IMR-90 (cell line): ENCODE measurements around the gene RASL10B. TPM values are rescaled to one million over a fixed set of nuclear protein-coding genes. Genes with fewer than 3 reads are reported as not detected.

Experiments
- ATAC-seq: fragments of 200-7000 bp; cut with Tn5 transposase; 2 replicates; pipeline ENCODE4 v1.9.1; 2020; ENCODE audit warnings: low read depth, mild to moderate bottlenecking, moderate library complexity
- BruUV-seq: library from RNA; stranded (reverse); fragments of 400-500 nt; replicated peaks from 2 replicates; lab custom pipeline; 2021; lab: Mats Ljungman, UMichigan
- CTCF ChIA-PET: fragments of 300-600 bp; formaldehyde crosslinking; extraction: SDS; loops from one replicate; lab custom pipeline; 2021; ENCODE audit warnings: antibody characterized with exemption; lab: Yijun Ruan, JAX
- POLR2A ChIA-PET: fragments of 300-600 bp; sonication (Branson Sonifier 250); formaldehyde crosslinking; loops from one replicate; lab custom pipeline; 2022; ENCODE audit warnings: antibody characterized with exemption; ENCODE audit not compliant: unreplicated experiment; lab: Charles Lee
- DNase-seq: peaks from one replicate; pipeline ENCODE4 v3.0.0; 2013
- H2AFZ ChIP-seq: replicated peaks from 2 replicates; pipeline ENCODE3; 2013; ENCODE audit warnings: low read length, mild to moderate bottlenecking; ENCODE audit not compliant: poor library complexity
- H2AK5ac ChIP-seq: 2 replicates; pipeline ENCODE4 v1.6.1; 2013; ENCODE audit warnings: low read depth, low read length, inconsistent platforms
- H2AK9ac ChIP-seq: replicated peaks from 2 replicates; pipeline ENCODE3; 2013; ENCODE audit warnings: mild to moderate bottlenecking, low read depth, low read length, moderate library complexity; ENCODE audit not compliant: poor library complexity
- H2BK120ac ChIP-seq: 2 replicates; pipeline ENCODE4 v1.6.1; 2013; ENCODE audit warnings: low read depth, low read length, inconsistent platforms
- H2BK15ac ChIP-seq: 3 replicates; pipeline ENCODE4 v1.6.1; 2013; ENCODE audit warnings: low read depth, low read length, inconsistent platforms
- H2BK20ac ChIP-seq: 2 replicates; pipeline ENCODE4 v1.6.1; 2013; ENCODE audit warnings: low read depth, mild to moderate bottlenecking, inconsistent platforms, low read length, moderate library complexity
- H2BK5ac ChIP-seq: 2 replicates; pipeline ENCODE4 v1.6.1; 2013; ENCODE audit warnings: mild to moderate bottlenecking, low read depth, low read length, inconsistent platforms; ENCODE audit not compliant: poor library complexity, severe bottlenecking
- H3K14ac ChIP-seq: replicated peaks from 2 replicates; pipeline ENCODE4 v1.6.1; 2013; ENCODE audit warnings: low read depth, low read length, inconsistent platforms
- H3K18ac ChIP-seq: 2 replicates; pipeline ENCODE4 v1.6.1; 2013; ENCODE audit warnings: low read depth, low read length, control low read depth
- H3K23ac ChIP-seq: 2 replicates; pipeline ENCODE4 v1.6.1; 2013; ENCODE audit warnings: low read depth, low read length, inconsistent platforms
- H3K27ac ChIP-seq: 2 replicates; pipeline ENCODE4 v1.5.1; 2013; ENCODE audit warnings: mild to moderate bottlenecking, control low read depth, low read length; ENCODE audit not compliant: insufficient read depth
- H3K27me3 ChIP-seq: 2 replicates; pipeline ENCODE4 v1.6.1; 2013; ENCODE audit warnings: low read length; ENCODE audit not compliant: control insufficient read depth, insufficient read depth
- H3K36me3 ChIP-seq: 2 replicates; pipeline ENCODE4 v1.6.1; 2013; ENCODE audit warnings: low read length, mixed read lengths; ENCODE audit not compliant: control insufficient read depth, insufficient read depth
- H3K4ac ChIP-seq: 2 replicates; pipeline ENCODE4 v1.6.1; 2013; ENCODE audit warnings: low read depth, low read length, inconsistent platforms
- H3K4me1 ChIP-seq: 2 replicates; pipeline ENCODE4 v1.6.1; 2013; ENCODE audit warnings: low read length, mixed read lengths; ENCODE audit not compliant: control insufficient read depth, insufficient read depth
- H3K4me2 ChIP-seq: 2 replicates; pipeline ENCODE4 v1.6.1; 2013; ENCODE audit warnings: low read depth, mild to moderate bottlenecking, control low read depth, low read length, moderate library complexity
- H3K4me3 ChIP-seq: 2 replicates; pipeline ENCODE4 v1.5.1; 2013; ENCODE audit warnings: low read depth, mild to moderate bottlenecking, control low read depth, low read length, moderate library complexity; ENCODE audit not compliant: insufficient read depth
- H3K56ac ChIP-seq: 2 replicates; pipeline ENCODE4 v1.6.1; 2013; ENCODE audit warnings: low read length, inconsistent platforms; ENCODE audit not compliant: insufficient read depth; ENCODE audit errors: extremely low read depth
- H3K79me1 ChIP-seq, 2 experiments: 2 replicates each; pipeline ENCODE4 v1.6.1; 2013; ENCODE audit warnings: low read length in 2 of 2, inconsistent platforms in 1 of 2, low read depth in 1 of 2
- H3K9ac ChIP-seq: 2 replicates; pipeline ENCODE4 v1.6.1; 2013; ENCODE audit warnings: low read depth, low read length, control low read depth
- H3K9me1 ChIP-seq: 2 replicates; pipeline ENCODE4 v1.6.1; 2013; ENCODE audit warnings: low read length, inconsistent platforms; ENCODE audit not compliant: insufficient read depth
- H3K9me3 ChIP-seq: 2 replicates; pipeline ENCODE4 v1.6.1; 2013; ENCODE audit warnings: low read length; ENCODE audit not compliant: control insufficient read depth, insufficient read depth
- H4K20me1 ChIP-seq: 2 replicates; pipeline ENCODE4 v1.6.1; 2013; ENCODE audit warnings: low read length, inconsistent platforms; ENCODE audit not compliant: insufficient read depth
- H4K5ac ChIP-seq: 2 replicates; pipeline ENCODE4 v1.6.1; 2013; ENCODE audit warnings: mild to moderate bottlenecking, low read depth, low read length, control low read depth
- H4K8ac ChIP-seq, 2 experiments: 2 replicates each; pipeline ENCODE4 v1.6.1; 2013; ENCODE audit warnings: low read depth in 2 of 2, low read length in 2 of 2, control low read depth in 1 of 2, inconsistent platforms in 1 of 2
- H4K91ac ChIP-seq: 2 replicates; pipeline ENCODE4 v1.6.1; 2013; ENCODE audit warnings: low read depth, low read length, inconsistent platforms; ENCODE audit not compliant: insufficient read depth
- CEBPB ChIP-seq: IDR thresholded peaks from 2 replicates; pipeline ENCODE4 v1.6.1; 2012; ENCODE audit warnings: low read depth, low read length, improper control_type of control experiment
- CHD1 ChIP-seq: IDR thresholded peaks from 2 replicates; pipeline ENCODE4 v1.6.1; 2012; ENCODE audit warnings: low read depth, low read length, improper control_type of control experiment
- FOS ChIP-seq: fragments of 150-350 bp; IDR thresholded peaks from 2 replicates; pipeline ENCODE4 v1.6.1; 2016; ENCODE audit warnings: low read depth, low read length
- NFE2L2 ChIP-seq: fragments of 150-350 bp; IDR thresholded peaks from 2 replicates; pipeline ENCODE4 v1.6.1; 2016; ENCODE audit warnings: low read depth, mild to moderate bottlenecking, low read length
- RAD21 ChIP-seq: IDR thresholded peaks from 2 replicates; pipeline ENCODE4 v1.6.1; 2012; ENCODE audit warnings: low read length, improper control_type of control experiment
- RFX5 ChIP-seq: IDR thresholded peaks from 2 replicates; pipeline ENCODE4 v1.8.0; 2012; ENCODE audit warnings: low read depth, mild to moderate bottlenecking, low read length, moderate library complexity
- WGBS, 2 experiments: methylation state at CpG; one replicate each; pipeline versions ENCODE4 v1.1.5 to v1.1.7; 2013; ENCODE audit warnings: missing lambda C conversion rate in 2 of 2; ENCODE audit not compliant: insufficient read length in 1 of 2; ENCODE audit errors: extremely low coverage in 2 of 2; 5-methylcytosine and 5-hydroxymethylcytosine counted together
- dilution Hi-C: fragments of 300-500 bp; cut with HindIII; formaldehyde crosslinking; loops from one replicate; pipeline ENCODE4 v1.14.3; 2018; ENCODE audit warnings: low sequenced_read_pairs; ENCODE audit not compliant: unreplicated experiment
- in situ Hi-C: fragments of 300-500 bp; cut with MboI; formaldehyde crosslinking; loops from 3 replicates; pipeline ENCODE4 v1.14.3; 2019; ENCODE audit warnings: low sequenced_read_pairs, inconsistent platforms, mixed read lengths
- intact Hi-C: fragments of 100-400 bp; cut with micrococcal nuclease; formaldehyde crosslinking; loops from 2 replicates; pipeline ENCODE4 v1.10.0; 2022
- polyA plus RNA-seq, 3 experiments: library from polyadenylated mRNA; depleted of rRNA; stranded (reverse); fragments of >200 nt; gene quantifications; 2 replicates each; pipeline ENCODE4 v1.2.3, GENCODE V29; 2012; ENCODE audit warnings: low replicate concordance in 1 of 3
- total RNA-seq: library from RNA; depleted of rRNA; stranded (reverse); fragments of >200 nt; gene quantifications from 2 replicates; pipeline ENCODE4 v1.2.3, GENCODE V29; 2012
- TF ChIP-seq, protein P1 (sequence below): fragments of 150-350 bp; IDR thresholded peaks from 2 replicates; pipeline ENCODE4 v1.6.1; 2016; ENCODE audit warnings: low read depth, mild to moderate bottlenecking, low read length, moderate library complexity, borderline replicate concordance
- TF ChIP-seq, protein P2 (sequence below): fragments of 150-350 bp; IDR thresholded peaks from 2 replicates; pipeline ENCODE4 v1.6.1; 2017; ENCODE audit warnings: mild to moderate bottlenecking, antibody characterized with exemption, low read length, low read depth

Gene RASL10B
- total and polyA plus RNA-seq, 2 of the 4 experiments (the other 2 are of a cell fraction) = 4.1 to 4.7 TPM

DNA sequence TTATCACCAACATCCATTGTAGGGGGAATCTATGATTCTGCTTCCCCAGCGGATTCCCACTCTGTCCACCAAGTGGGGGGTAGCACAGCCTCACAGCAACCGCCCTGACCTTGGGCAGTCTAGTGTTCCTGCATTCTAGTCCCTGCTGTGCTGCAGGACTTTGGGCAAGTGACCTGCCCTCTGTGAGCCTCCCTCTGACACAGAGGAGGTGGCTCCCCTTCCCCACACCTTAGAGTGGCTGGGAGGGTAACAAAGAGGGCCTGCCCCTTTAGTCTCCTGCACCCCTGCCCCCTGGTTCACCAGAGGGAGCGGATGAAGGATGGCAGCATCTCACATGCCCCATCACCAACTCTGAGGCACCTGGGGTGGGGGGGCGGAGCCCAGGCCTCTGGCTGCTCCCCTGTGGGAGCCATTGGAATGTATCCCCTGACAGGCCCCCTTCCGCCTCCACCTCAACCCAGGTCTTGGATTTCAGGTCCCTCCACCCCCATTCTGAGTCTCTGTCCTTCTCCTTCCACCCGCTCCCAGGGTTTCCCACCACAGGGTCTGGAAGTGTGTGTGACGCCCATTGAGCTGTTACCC lies 11.5 kb downstream of the RASL10B start:
- dilution Hi-C loops (no loop called here), intact Hi-C loops (loop anchor here (10.0 kb wide), 2 partner anchors 308 to 498 kb away; partner anchors contain the start of genes SLFN12 and SLFN5), in situ Hi-C loops (loop anchor here (25.0 kb wide), 1 partner anchor 381 kb away; the partner anchor contains the start of gene SLFN11)
- Histone ChIP-seq H2BK15ac (no peak overlapping the region), H2BK5ac (no peak overlapping the region), H3K9me3 (no peaks in the 10 kb centered on the region), H2BK20ac (no peak overlapping the region), H2AK9ac (no peak overlapping the region), H2AFZ (no peak overlapping the region), H3K4me3 (no peak overlapping the region), H4K20me1 (peaks cover 12% of the 10 kb centered on the region), H4K5ac (no peak overlapping the region), H3K9me1 (peaks cover 2% of the 10 kb centered on the region; the same call in 1 of the 2 replicates), H3K36me3 (no peaks in the 10 kb centered on the region), H3K79me1 (no peaks in the 10 kb centered on the region), H3K23ac (no peak overlapping the region), H3K27ac (no peak overlapping the region), H3K9ac (no peak overlapping the region), H3K4me2 (no peak overlapping the region), H3K4ac (no peak overlapping the region), H2BK120ac (no peak overlapping the region), H3K56ac (no peak overlapping the region), H3K4me1 (no peaks in the 10 kb centered on the region), H4K91ac (no peak overlapping the region), H4K8ac (no peak overlapping the region), H2AK5ac (no peak overlapping the region), H3K18ac (no peak overlapping the region), H3K14ac (no peak overlapping the region), H3K27me3 (peaks cover 46% of the 10 kb centered on the region)
- WGBS, 2 experiments = 38% methylated on average over 2 of the region's 7 CpGs; no CpG with 5 or more reads in 1 of the 2 experiments
- no peak for ATAC-seq
- ChIA-PET CTCF (no interaction called here), POLR2A (no interaction called here)
- no peak for DNase-seq
- TF ChIP-seq NFE2L2 = no peak
- no peak for TF ChIP-seq CHD1
- TF ChIP-seq RAD21 = no peak
- TF ChIP-seq FOS = no peak
- TF ChIP-seq CEBPB = no peak
- TF ChIP-seq, protein P1, sequence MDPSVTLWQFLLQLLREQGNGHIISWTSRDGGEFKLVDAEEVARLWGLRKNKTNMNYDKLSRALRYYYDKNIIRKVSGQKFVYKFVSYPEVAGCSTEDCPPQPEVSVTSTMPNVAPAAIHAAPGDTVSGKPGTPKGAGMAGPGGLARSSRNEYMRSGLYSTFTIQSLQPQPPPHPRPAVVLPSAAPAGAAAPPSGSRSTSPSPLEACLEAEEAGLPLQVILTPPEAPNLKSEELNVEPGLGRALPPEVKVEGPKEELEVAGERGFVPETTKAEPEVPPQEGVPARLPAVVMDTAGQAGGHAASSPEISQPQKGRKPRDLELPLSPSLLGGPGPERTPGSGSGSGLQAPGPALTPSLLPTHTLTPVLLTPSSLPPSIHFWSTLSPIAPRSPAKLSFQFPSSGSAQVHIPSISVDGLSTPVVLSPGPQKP = no peak
- TF ChIP-seq RFX5 = no peak
- TF ChIP-seq, protein P2, sequence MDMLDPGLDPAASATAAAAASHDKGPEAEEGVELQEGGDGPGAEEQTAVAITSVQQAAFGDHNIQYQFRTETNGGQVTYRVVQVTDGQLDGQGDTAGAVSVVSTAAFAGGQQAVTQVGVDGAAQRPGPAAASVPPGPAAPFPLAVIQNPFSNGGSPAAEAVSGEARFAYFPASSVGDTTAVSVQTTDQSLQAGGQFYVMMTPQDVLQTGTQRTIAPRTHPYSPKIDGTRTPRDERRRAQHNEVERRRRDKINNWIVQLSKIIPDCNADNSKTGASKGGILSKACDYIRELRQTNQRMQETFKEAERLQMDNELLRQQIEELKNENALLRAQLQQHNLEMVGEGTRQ = no peak
- BruUV-seq = no TSS peak
